Suppressor macrophage treated with lipopolysaccharide for 1 hour (primary cell): ENCODE results near the gene ST8SIA5.

ENCODE experiments used
- DNase-seq, 3 donors: peaks; one replicate each; pipeline ENCODE4 v3.0.0-alpha.2; 2020 to 2022

Gene ST8SIA5

DNA sequence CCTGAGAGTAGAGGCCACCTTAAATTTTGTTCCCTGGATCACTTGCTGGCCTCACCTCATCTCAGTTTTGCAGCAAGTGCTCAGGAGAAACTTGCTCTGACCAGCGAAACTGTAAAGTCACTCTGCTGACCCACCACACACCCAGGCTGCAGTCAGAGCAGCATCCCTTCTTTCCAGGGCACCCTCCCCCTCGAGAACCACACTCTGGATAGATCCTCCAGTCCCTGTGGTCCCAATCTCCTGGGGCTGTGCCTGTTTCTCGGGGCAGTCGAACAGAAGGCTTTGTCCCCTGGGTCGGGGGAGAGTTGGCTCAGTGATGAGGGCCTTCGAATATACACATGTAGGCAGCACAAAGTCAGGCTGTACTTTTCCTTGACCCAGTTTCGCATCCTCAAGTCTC, 18.4 kb downstream of the ST8SIA5 start:
- no peak for DNase-seq

DNA sequence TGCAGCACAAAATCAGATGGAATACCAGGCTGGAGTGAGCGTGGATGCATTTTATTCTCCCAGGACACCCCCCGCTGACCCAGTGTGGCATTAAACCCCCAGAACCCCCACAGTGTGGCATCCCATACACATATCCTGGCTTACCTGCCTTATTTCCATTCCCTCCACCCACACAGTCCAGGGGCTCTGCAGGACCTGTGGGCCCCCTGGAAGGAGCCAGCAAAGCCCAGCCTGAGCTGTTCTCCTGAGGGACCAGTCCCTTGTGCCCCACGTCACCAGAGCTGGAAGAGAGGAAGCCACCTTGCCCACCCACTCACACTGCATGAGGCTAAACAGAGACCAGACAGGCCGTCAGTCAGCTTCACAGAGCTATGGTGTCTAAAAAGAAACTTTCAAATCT, 20.1 kb downstream of the ST8SIA5 start:
- no peak for DNase-seq

DNA sequence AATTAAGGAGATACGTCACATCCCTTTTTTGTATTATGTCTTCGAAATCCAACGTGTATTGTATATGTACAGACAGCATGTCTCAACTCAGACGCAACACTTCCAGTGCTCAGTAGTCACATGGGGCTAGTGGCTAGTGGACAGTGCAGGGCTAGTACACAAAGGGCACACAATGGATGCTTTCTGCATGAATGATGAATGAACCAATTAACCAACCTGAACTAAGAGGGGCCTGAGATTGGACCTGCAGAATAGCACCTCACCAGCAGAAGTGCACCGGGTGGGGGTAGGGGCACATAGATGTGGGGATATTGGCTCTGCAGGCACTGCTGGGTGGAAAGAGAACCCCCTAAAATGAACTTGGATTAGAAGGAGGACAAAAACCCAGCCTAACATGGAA, 20.7 kb downstream of the ST8SIA5 start:
- no peak for DNase-seq

- DNase-seq = no peak
Measured at GRCh38 chr18:46734981-46735380, 21.9 kb downstream of the ST8SIA5 start.

DNA sequence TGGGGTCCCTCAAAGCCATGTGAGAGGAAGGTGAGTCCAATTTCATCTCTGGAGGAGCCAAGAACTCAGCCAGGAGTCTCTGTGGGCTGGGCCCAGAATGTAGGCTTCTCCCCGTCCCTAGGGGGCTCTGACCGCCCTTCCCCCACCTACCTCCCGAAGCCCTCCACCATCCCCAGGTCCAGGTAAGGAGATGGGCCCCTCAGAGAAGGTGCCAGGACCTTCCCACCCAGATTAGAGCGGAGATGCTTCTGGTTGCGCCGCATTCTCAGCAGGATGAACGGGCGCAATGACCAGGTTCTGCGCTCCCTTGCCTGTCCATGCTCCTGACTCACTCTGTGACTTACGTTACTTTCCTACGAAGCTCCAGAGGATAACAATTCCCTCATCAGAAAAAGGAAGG, 23.0 kb downstream of the ST8SIA5 start:
- DNase-seq = no peak

GRCh38 chr18:46732801-46733200, 24.1 kb downstream of the ST8SIA5 start:
- DNase-seq = no peak

GRCh38 chr18:46732201-46732600, 24.7 kb downstream of the ST8SIA5 start:
- DNase-seq = no peak

DNA sequence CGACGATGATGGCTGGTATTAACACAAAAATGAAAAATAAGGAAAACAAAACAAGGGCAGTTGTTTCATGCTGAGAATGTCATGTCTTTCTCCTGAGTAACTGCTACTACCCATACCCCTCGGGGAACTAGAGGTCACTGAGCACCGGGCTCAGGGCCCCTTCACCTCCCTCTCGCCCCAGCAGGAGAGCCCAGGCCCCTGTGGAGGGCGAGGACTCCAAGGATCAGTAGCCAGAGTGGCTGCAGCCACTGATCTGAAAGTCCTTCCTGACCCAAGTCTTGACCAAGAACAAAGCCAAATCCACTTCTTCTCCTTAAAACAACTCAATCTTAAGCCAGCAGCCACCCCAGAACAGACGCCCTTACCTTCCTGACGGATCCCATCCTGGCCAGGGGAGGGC, 25.5 kb downstream of the ST8SIA5 start:
- DNase-seq = no peak

- DNase-seq = no peak
Measured at GRCh38 chr18:46728219-46728930, 28.5 kb downstream of the ST8SIA5 start.

DNA sequence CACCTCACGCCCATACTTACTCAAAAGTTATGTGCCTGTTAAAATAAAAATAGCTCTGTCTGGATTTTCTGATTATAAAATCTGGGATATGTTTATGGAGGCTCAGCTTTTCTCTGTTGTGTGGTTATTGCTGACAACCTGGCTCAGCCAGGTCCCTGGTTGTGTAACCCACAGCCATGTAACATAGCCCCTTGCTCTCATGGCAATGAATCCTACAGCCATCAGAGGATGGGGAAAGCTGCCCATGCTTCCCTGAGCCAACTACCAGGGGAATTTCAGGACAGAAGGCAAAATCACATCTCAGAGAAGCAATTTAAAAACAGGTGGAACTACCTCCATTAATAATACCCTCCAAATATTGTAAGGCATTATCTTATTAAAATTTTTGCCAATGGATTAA, 29.7 kb downstream of the ST8SIA5 start:
- DNase-seq = no peak

DNA sequence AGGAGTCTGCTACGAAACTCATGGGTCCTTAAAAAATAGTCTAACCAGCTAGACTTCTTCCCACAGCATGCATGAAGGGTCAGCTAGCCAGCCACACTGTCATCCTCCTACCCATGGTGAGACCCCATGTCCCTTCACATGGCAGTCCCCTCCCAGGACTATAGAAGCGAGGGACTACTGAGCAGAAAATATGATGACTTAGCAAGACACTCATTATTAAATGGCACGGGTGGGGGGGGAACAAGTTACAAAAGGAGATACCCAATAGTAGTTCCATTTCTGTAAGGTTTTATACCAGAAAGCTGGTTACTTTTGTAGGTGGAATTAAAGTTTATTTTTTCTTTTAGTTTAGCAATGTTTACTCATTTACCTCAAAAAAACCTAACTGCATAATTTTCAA, 31.5 kb downstream of the ST8SIA5 start:
- no peak for DNase-seq

- no peak for DNase-seq
Measured at GRCh38 chr18:46723856-46724415, 32.9 kb downstream of the ST8SIA5 start.

- no peak for DNase-seq
Measured at GRCh38 chr18:46722051-46722450, 34.8 kb downstream of the ST8SIA5 start.

GRCh38 chr18:46721331-46721730, 35.5 kb downstream of the ST8SIA5 start:
- DNase-seq = no peak

DNA sequence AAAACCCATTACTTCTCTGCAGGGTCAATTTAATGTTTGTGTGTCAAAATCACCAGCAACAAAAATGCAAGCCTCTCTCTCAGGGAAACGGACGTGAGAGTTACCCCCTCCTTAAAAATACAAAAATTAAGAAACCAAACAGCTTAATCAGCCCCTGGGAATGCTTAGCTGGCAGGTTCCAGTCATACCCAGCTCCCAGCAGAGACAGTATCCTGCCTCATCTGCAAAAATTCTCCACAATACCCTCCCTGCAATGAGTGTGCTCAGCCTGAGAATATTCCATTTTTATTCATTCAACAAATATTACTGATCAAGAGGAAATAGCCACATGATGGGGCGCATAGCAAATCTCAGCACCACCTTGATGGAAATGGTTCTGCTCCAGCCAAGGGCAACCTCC, 36.3 kb downstream of the ST8SIA5 start:
- no peak for DNase-seq

- DNase-seq = no peak
Measured at GRCh38 chr18:46720092-46720491, 36.8 kb downstream of the ST8SIA5 start.

DNA sequence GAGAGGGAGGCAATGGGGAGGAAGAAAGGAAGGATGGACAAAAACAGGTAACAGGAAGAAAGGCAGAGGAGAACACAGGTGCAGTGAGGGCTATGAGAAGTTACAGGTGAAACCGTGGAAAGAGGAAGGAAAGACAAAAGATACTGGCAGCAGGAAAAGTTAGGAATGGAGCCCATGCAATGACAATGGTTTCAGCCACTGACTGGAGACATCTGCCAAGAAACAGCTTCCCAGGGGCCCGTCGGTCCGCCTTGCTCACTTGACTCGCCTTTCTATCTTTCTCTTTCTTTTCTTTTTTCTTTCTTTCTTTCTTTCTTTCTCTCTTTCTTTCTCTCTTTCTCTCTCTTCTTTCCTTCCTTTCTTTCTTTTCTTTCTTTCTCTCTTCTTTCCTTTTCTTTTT, 37.5 kb downstream of the ST8SIA5 start:
- DNase-seq = no peak

- no peak for DNase-seq
Measured at GRCh38 chr18:46718501-46719341, 38.1 kb downstream of the ST8SIA5 start.

DNA sequence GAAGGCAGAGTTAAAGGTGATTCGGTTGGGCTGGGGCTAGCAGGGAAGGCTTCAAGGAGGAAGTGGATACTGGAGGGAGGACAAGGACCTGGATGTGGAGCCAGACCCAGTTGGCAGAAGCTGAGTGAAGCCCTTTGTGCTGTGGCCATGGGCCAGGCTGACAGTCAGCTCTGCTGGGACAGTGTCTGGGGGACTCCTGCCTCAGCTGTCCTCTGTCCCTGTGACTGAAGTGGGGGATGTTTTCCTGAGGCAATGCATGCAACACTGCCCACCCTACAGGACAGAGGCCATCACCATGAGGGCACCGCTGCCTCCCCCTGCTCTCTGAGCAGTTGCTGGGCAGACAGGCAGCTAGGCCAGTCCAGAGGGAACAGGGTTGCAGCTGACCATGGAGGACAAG, 40.0 kb downstream of the ST8SIA5 start:
- DNase-seq = no peak

DNA sequence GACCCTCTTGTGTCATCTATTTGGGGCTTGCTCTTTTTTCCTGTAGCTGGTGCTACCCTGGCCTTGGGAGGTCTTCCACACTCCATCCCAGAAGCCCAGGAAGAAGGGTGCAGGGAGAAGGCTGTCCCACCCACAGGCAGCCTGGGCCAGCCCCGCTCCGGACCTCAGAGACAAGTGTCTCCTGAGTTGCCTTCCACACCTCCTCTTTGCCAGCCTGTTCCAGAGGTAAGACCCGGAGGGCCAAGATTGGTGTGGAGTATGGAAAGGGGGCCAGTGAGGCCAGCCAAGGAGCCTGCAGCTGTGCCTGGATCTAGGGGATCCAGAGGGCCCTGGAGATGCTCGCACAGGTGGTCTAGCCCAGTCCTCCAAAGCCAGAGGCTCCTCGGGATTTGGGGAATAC, 40.5 kb downstream of the ST8SIA5 start:
- DNase-seq = no peak

- no peak for DNase-seq
Measured at GRCh38 chr18:46715062-46715461, 41.8 kb downstream of the ST8SIA5 start.

GRCh38 chr18:46712406-46712805, 44.4 kb downstream of the ST8SIA5 start:
- DNase-seq = no peak

GRCh38 chr18:46711444-46711863, 45.4 kb downstream of the ST8SIA5 start:
- DNase-seq = peak; percentile 3 to 19 (median 8)

DNA sequence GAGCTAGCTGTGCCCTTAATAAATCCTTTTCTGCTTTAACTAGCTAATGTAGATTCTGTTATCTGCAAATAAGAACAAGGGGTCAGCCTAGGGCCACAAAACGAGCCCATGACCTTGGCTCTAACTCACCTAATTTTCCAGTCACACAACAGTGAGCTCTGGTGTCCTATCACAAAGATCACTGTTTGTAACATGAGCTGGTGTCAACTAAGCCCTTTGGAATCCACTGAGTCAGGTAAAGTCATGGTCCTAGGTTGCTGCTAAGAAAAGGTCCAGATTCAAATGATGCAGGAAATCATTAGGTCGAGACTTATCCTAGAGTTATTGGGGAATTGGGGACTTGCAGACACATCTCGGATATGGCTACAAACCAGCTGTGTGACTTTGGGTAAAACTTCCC, 49.9 kb downstream of the ST8SIA5 start:
- DNase-seq = no peak
